Adipocyte (in vitro differentiated cells): ENCODE results near the gene FAM83C.

Source experiments
- DNase-seq: peaks from one replicate; pipeline ENCODE4 v3.0.0-alpha.2; 2015; ENCODE audit warnings: low read depth
- H3K27me3 ChIP-seq: replicated peaks from 2 replicates; pipeline ENCODE4 v1.7.0; 2013; ENCODE audit warnings: mild to moderate bottlenecking, low read length, moderate library complexity; ENCODE audit not compliant: control insufficient read depth, insufficient read depth
- H3K36me3 ChIP-seq: 2 replicates; pipeline ENCODE4 v1.7.0; 2013; ENCODE audit warnings: low read length, mild to moderate bottlenecking, moderate library complexity; ENCODE audit not compliant: control insufficient read depth, insufficient read depth, severe bottlenecking
- H3K4me1 ChIP-seq: 2 replicates; pipeline ENCODE4 v1.7.0; 2013; ENCODE audit warnings: mild to moderate bottlenecking, low read length, moderate library complexity; ENCODE audit not compliant: control insufficient read depth, insufficient read depth
- H3K4me3 ChIP-seq: 2 replicates; pipeline ENCODE4 v1.7.0; 2013; ENCODE audit warnings: mild to moderate bottlenecking, low read length, moderate library complexity
- H3K9ac ChIP-seq: 2 replicates; pipeline ENCODE4 v1.7.0; 2013; ENCODE audit warnings: mild to moderate bottlenecking, low read length, moderate library complexity
- H3K9me3 ChIP-seq: 2 replicates; pipeline ENCODE4 v1.7.0; 2013; ENCODE audit warnings: mild to moderate bottlenecking, low read length, moderate library complexity; ENCODE audit not compliant: control insufficient read depth

Gene FAM83C

GRCh38 chr20:35291654-35292503 lies at the start of gene FAM83C:
Gene FAM83C (minus strand): TSS chr20:35292425. CDS start chr20:35292304, 121 bp downstream.
- no peaks in the 10 kb centered on the region for H3K9me3 ChIP-seq

DNA sequence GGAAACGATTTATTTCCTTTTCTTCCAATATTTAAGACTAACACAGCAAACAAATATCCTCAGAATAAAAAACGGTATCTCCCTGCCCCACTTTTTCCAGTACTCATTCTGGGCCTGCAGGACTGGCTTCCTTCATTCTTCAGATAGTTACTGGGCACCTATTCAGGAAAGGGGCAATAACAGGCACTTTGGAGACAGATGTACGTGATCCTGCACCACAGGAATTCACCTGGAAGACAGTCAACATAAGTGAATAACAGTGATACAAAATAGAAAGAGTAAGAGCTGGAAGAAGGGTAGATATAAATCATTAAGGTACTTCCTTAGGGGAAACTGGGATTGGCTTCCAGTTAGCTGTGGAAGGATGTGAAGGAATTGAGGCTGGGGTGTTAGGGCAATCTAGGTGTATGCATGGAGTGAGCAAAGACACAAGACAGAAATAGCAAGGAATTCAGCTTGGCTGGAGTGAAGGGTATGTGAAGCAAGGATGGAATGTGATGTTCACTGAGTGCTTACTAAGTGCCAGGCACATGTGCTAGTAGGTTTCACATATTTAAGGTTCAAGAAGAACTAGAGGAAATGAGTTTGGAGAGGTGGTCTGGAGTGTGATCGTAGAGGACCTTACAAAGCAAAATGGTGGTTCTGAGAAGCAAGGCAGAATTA lies 49.3 kb upstream of the FAM83C start:
- no peak for DNase-seq
- Histone ChIP-seq H3K9me3 (no peaks in the 10 kb centered on the region), H3K4me3 (no peak overlapping the region), H3K36me3 (peaks cover 10% of the 10 kb centered on the region), H3K9ac (no peak overlapping the region), H3K27me3 (no peaks in the 10 kb centered on the region), H3K4me1 (peaks cover 53% of the 10 kb centered on the region)

More at GRCh38 chr20:35291654-35292503, at the start of gene FAM83C:
- no peak within 1 kb of the TSS for H3K9ac ChIP-seq
- peaks cover 35% of the 10 kb centered on the region for H3K27me3 ChIP-seq
- H3K4me3 ChIP-seq, result no peak within 1 kb of the TSS
- no peaks in the 10 kb centered on the region for H3K36me3 ChIP-seq
- H3K4me1 ChIP-seq, result peaks cover under 1% of the 10 kb centered on the region
- no peak for DNase-seq

DNA sequence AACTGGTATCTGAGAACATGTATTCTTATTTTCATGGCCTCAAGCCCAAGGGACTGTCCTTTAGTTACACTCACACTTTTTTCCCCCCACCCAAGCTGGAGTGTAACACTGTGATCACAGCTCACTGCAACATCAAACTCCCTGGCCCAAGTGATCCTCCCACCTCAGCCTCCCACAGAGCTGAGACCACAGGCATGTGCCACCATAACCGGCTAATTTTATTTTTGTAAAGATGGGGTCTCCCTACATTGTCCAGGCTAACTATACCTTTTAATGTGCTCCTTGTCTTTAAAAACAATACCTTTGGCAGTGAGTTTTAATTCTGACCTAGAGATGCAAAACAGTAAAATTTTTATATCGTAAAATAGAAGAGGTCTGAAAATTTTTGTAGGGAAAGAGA lies 48.2 kb upstream of the FAM83C start:
- Histone ChIP-seq H3K9me3 (no peaks in the 10 kb centered on the region), H3K27me3 (no peaks in the 10 kb centered on the region), H3K36me3 (no peaks in the 10 kb centered on the region), H3K4me1 (peaks cover 53% of the 10 kb centered on the region), H3K9ac (peak overlapping the region; percentile 4), H3K4me3 (no peak overlapping the region)
- DNase-seq, result no peak

DNA sequence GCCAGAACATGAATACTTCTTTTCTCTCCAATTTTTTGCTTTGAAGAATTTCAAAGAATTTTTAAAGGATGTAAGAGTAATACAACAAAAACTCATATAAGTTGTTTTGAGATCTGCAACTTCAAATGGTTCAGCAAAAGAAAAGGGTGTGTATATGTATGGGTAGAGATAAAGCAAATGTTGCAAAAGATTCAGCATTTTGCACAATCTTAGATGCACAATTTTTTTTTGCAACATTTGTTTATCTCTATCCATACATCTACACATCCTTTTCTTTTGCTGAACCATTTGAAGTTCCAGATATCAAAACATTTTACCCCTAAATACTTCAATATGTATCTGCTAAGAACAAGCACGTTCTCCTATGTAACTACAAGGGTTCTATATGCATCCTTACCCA lies 47.4 kb upstream of the FAM83C start:
- no peaks in the 10 kb centered on the region for H3K27me3 ChIP-seq
- no peaks in the 10 kb centered on the region for H3K36me3 ChIP-seq
- peaks cover 57% of the 10 kb centered on the region for H3K4me1 ChIP-seq
- DNase-seq, result no peak
- no peaks in the 10 kb centered on the region for H3K9me3 ChIP-seq
- H3K9ac ChIP-seq, result peak overlapping the region; percentile 7
- H3K4me3 ChIP-seq, result no peak overlapping the region

- no peaks in the 10 kb centered on the region for H3K27me3 ChIP-seq
- no peaks in the 10 kb centered on the region for H3K9me3 ChIP-seq
- peaks cover 57% of the 10 kb centered on the region for H3K4me1 ChIP-seq
- no peak overlapping the region for H3K4me3 ChIP-seq
- H3K36me3 ChIP-seq, result no peaks in the 10 kb centered on the region
- peak; percentile 86 for DNase-seq
- H3K9ac ChIP-seq, result peak overlapping the region; percentile 7
Observed at GRCh38 chr20:35339007-35339406, 46.8 kb upstream of the FAM83C start.

DNA sequence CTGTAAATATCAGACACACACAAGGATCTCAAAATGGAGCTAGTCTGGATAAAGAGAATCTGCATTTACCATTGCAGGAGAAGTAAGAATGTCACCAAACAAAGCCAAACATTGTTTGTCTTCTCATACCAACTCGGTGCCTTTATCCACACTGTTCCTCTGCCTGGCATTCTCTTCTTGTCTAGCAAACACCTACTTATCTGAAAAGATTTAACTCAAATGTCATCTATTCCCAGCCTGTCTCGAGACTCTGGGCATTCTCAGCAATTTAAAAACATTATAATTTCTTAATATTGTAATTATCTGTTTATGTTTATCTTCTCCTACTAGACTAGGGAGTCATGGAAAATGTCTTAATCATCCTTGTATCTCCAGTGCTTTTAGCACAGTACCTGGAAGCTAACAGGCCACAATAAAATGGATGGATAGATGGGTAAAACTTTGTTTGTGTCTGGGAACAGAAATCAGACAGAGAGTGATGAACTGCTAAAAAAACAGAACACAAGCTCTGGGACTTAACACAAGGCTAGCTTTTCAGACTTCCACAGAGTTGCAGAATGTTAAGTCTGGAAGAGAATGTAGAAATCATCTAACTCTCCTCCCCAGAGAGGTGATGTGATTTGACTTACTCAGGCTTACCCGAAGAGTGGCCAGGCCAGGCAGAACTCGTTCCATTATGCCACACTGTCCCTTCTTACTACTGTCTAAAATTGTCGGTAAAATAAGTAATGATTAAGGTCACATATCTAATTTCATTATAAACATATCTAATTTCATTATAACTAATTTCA lies 42.3 kb upstream of the FAM83C start:
- H3K36me3 ChIP-seq, result no peaks in the 10 kb centered on the region
- peaks cover 41% of the 10 kb centered on the region for H3K4me1 ChIP-seq
- no peak overlapping the region for H3K4me3 ChIP-seq
- no peak for DNase-seq
- H3K27me3 ChIP-seq, result no peaks in the 10 kb centered on the region
- peak overlapping the region; percentile 31 for H3K9ac ChIP-seq
- H3K9me3 ChIP-seq, result no peaks in the 10 kb centered on the region

- H3K9ac ChIP-seq, result peak overlapping the region; percentile 31
- no peaks in the 10 kb centered on the region for H3K27me3 ChIP-seq
- H3K4me1 ChIP-seq, result peaks cover 41% of the 10 kb centered on the region
- no peaks in the 10 kb centered on the region for H3K36me3 ChIP-seq
- no peak overlapping the region for H3K4me3 ChIP-seq
- peak; percentile 25 for DNase-seq
- H3K9me3 ChIP-seq, result no peaks in the 10 kb centered on the region
Observed at GRCh38 chr20:35333606-35334005, 41.4 kb upstream of the FAM83C start.

- DNase-seq, result no peak
- Histone ChIP-seq H3K4me1 (peaks cover 34% of the 10 kb centered on the region), H3K36me3 (no peaks in the 10 kb centered on the region), H3K4me3 (no peak overlapping the region), H3K9me3 (no peaks in the 10 kb centered on the region), H3K27me3 (no peaks in the 10 kb centered on the region), H3K9ac (no peak overlapping the region)
Observed at GRCh38 chr20:35332540-35333200, 40.4 kb upstream of the FAM83C start.

GRCh38 chr20:35329435-35330139 lies 37.4 kb upstream of the FAM83C start:
- no peak for DNase-seq
- no peak overlapping the region for H3K9ac ChIP-seq
- no peak overlapping the region for H3K4me3 ChIP-seq
- peaks cover 43% of the 10 kb centered on the region for H3K4me1 ChIP-seq
- no peaks in the 10 kb centered on the region for H3K27me3 ChIP-seq
- H3K9me3 ChIP-seq, result no peaks in the 10 kb centered on the region
- no peaks in the 10 kb centered on the region for H3K36me3 ChIP-seq

DNA sequence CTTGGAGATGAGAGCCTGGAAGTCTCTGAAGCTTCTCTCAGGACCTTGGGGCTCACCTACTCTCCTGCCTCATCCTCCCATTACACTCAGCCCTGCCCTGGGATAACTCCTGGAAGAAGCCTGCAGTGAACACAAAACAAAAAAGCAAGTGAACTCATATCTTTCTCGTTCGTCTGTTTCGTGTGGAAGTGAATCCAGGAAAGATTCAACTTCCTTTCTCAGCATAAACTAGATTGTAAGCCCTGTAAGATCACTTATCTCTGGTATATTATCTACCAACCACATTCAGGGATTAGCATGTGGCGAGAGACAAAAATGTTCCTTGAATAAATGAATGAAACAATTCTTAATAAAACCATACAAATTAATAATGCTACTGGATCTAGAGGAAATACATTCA lies 36.5 kb upstream of the FAM83C start:
- no peak overlapping the region for H3K4me3 ChIP-seq
- DNase-seq, result no peak
- no peak overlapping the region for H3K9ac ChIP-seq

More for the DNA sequence above, 36.5 kb upstream of the FAM83C start:
- H3K27me3 ChIP-seq, result no peaks in the 10 kb centered on the region
- no peaks in the 10 kb centered on the region for H3K36me3 ChIP-seq
- H3K4me1 ChIP-seq, result peaks cover 34% of the 10 kb centered on the region
- no peaks in the 10 kb centered on the region for H3K9me3 ChIP-seq
